A549 (cell line): ENCODE data around the gene SDHB.
A peak's percentile ranks its signal among the peaks of the same experiment; 100 is the strongest.

ENCODE experiments used
- CHD4 ChIP-seq: fragments of 200-600 bp; sonication (generic); IDR thresholded peaks from 2 replicates; pipeline ENCODE4 v1.6.1; 2016; ENCODE audit warnings: antibody characterized with exemption, mild to moderate bottlenecking, borderline replicate concordance
- CTCF ChIP-seq: fragments of >200 bp; sonication (Bioruptor Twin); formaldehyde crosslinking; IDR thresholded peaks from 3 replicates; pipeline ENCODE4 v1.5.1; 2016
- EP300 ChIP-seq, 2 experiments: fragments of >200 bp; sonication (Bioruptor Twin); formaldehyde crosslinking; IDR thresholded peaks; 2 replicates in 1 of 2; 3 replicates in 1 of 2; pipeline ENCODE4 v1.6.1; 2016 to 2017
- KDM5A ChIP-seq: fragments of 200-600 bp; sonication (generic); IDR thresholded peaks from 2 replicates; pipeline ENCODE4 v1.6.1; 2016; ENCODE audit warnings: antibody characterized with exemption, mild to moderate bottlenecking
- MYC ChIP-seq: IDR thresholded peaks from 2 replicates; pipeline ENCODE4 v1.6.1; 2012; ENCODE audit warnings: mild to moderate bottlenecking, inconsistent platforms, low read length, improper control_type of control experiment, borderline replicate concordance
- POLR2A ChIP-seq: IDR thresholded peaks from 2 replicates; pipeline ENCODE4 v1.6.1; 2012; ENCODE audit warnings: mild to moderate bottlenecking, low read length
- RAD21 ChIP-seq, 2 experiments: fragments of >200 bp in 1 of 2; sonication (Bioruptor Twin) in 1 of 2; formaldehyde crosslinking in 1 of 2; IDR thresholded peaks in 1 of 2; conservative IDR thresholded peaks in 1 of 2; 2 replicates in 1 of 2; 3 replicates in 1 of 2; pipeline ENCODE4 v1.6.1; 2012 to 2018; ENCODE audit warnings: inconsistent platforms in 1 of 2
- RFX5 ChIP-seq: fragments of 450-650 bp; IDR thresholded peaks from 2 replicates; pipeline ENCODE4 v1.7.1; 2014; ENCODE audit warnings: antibody characterized with exemption, mild to moderate bottlenecking, moderate library complexity
- TP53 ChIP-seq: fragments of 250-450 bp; sonication (Bioruptor Pico); IDR thresholded peaks from 2 replicates; pipeline ENCODE4 v1.5.0; 2021; ENCODE audit warnings: mild to moderate bottlenecking, moderate library complexity
- ZC3H11A ChIP-seq: fragments of 450-650 bp; IDR thresholded peaks from 2 replicates; pipeline ENCODE4 v1.6.1; 2014; ENCODE audit warnings: antibody characterized with exemption, mild to moderate bottlenecking
- ZFP36 ChIP-seq: fragments of 450-650 bp; IDR thresholded peaks from 2 replicates; pipeline ENCODE4 v1.6.1; 2014; ENCODE audit warnings: borderline replicate concordance; ENCODE audit not compliant: partially characterized antibody

GRCh38 chr1:17004466-17005364 is 49.1 kb downstream of the SDHB start:
- TF ChIP-seq ZFP36 = no peak
- TF ChIP-seq CTCF = peak; percentile 14; the same call in 1 of the 3 replicates
- no peak; a peak in 1 of 5 replicates for TF ChIP-seq RAD21 (conservative IDR thresholded peaks at IDR 0.05 in 1 of 2, IDR thresholded peaks at IDR 0.05 in 1 of 2)
- no peak for TF ChIP-seq EP300 (IDR thresholded peaks at IDR 0.05)
- TF ChIP-seq MYC = no peak
- TF ChIP-seq KDM5A = no peak
- TF ChIP-seq CHD4 = no peak
- TF ChIP-seq TP53 = no peak
- TF ChIP-seq ZC3H11A = no peak
- no peak for TF ChIP-seq POLR2A
- TF ChIP-seq RFX5 = no peak
